ENCODE results near the gene ARHGEF19.

GRCh38 chr1:16209847-16210407 lies 2.5 kb downstream of the ARHGEF19 start:
- TF ChIP-seq CTCF (IDR thresholded peaks at IDR 0.05; ENCODE audit: insufficient read depth, low read depth, low read length) (no peak), EZH2 (IDR thresholded peaks at IDR 0.05; ENCODE audit: insufficient read depth, low read length) (no peak)
